Cardiac muscle cell (in vitro differentiated cells and primary cell): ENCODE data around the gene NME4. TPM values are rescaled to one million over a fixed set of nuclear protein-coding genes. Genes with fewer than 3 reads are reported as not detected.

ENCODE experiments used
- DNase-seq, 2 donors: peaks; one replicate each; pipeline versions ENCODE4 v3.0.0 to v3.0.0-alpha.2; 2010 to 2017; ENCODE audit warnings: low read depth in 1 of 2, low spot score in 1 of 2
- H3K27ac ChIP-seq: fragments of 200-600 bp; sonication (generic); 2 replicates; pipeline ENCODE4 v1.5.1; 2016
- H3K27me3 ChIP-seq: fragments of 200-600 bp; sonication (generic); 2 replicates; pipeline ENCODE4 v1.6.0; 2016; ENCODE audit warnings: control low read depth
- H3K36me3 ChIP-seq: fragments of 200-600 bp; sonication (generic); 2 replicates; pipeline ENCODE4 v1.5.1; 2016; ENCODE audit warnings: control low read depth
- H3K4me1 ChIP-seq: fragments of 200-600 bp; sonication (generic); 2 replicates; pipeline ENCODE4 v1.8.1; 2017; ENCODE audit warnings: low read depth, mild to moderate bottlenecking, mixed run types
- H3K4me3 ChIP-seq: fragments of 200-600 bp; sonication (generic); 2 replicates; pipeline ENCODE4 v1.5.1; 2016; ENCODE audit warnings: mild to moderate bottlenecking
- H3K9me3 ChIP-seq: fragments of 200-600 bp; sonication (generic); 2 replicates; pipeline ENCODE4 v1.5.1; 2017; ENCODE audit warnings: low read depth, mild to moderate bottlenecking, control low read depth
- CTCF ChIP-seq: IDR thresholded peaks from 2 replicates; pipeline ENCODE4 v1.5.1; 2012; ENCODE audit warnings: low read depth, mild to moderate bottlenecking, low read length
- polyA plus RNA-seq: library from polyadenylated mRNA; unstranded; fragments of >200 nt; fragmentation: Nextera tagmentation; extraction: Ambion mirVana; gene quantifications from 2 replicates; pipeline ENCODE4 v1.2.1, GENCODE V29; 2016
- total RNA-seq: library from RNA; depleted of rRNA; stranded (reverse); fragments of >200 nt; gene quantifications from 2 replicates; pipeline ENCODE4 v1.2.3, GENCODE V29; 2016

NME4 gene
- total and polyA plus RNA-seq, 2 experiments from 2014 or later = 452 to 518 TPM

GRCh38 chr16:378821-379182, 18.2 kb upstream of the NME4 start:
- Histone ChIP-seq H3K27ac (no peak overlapping the region), H3K36me3 (peaks cover 18% of the 10 kb centered on the region), H3K9me3 (no peaks in the 10 kb centered on the region), H3K27me3 (no peaks in the 10 kb centered on the region), H3K4me3 (no peak overlapping the region), H3K4me1 (peaks cover 7% of the 10 kb centered on the region)
- TF ChIP-seq CTCF = no peak
- no peak for DNase-seq

- Histone ChIP-seq H3K27me3 (no peaks in the 10 kb centered on the region), H3K27ac (no peak overlapping the region), H3K36me3 (peaks cover 13% of the 10 kb centered on the region), H3K4me1 (peaks cover 11% of the 10 kb centered on the region), H3K4me3 (no peak overlapping the region), H3K9me3 (no peaks in the 10 kb centered on the region)
- no peak for DNase-seq
- TF ChIP-seq CTCF = no peak
Observed at GRCh38 chr16:379183-379960, 17.6 kb upstream of the NME4 start.

GRCh38 chr16:379961-380761, 16.8 kb upstream of the NME4 start:
- H3K4me3 ChIP-seq = peak overlapping the region; percentile 98
- no peaks in the 10 kb centered on the region for H3K27me3 ChIP-seq
- H3K9me3 ChIP-seq = no peaks in the 10 kb centered on the region
- no peak for TF ChIP-seq CTCF
- peaks cover 6% of the 10 kb centered on the region for H3K36me3 ChIP-seq
- no peak for DNase-seq
- H3K4me1 ChIP-seq = peaks cover 11% of the 10 kb centered on the region
- peak overlapping the region; percentile 76 for H3K27ac ChIP-seq

GRCh38 chr16:380762-381011, 16.3 kb upstream of the NME4 start:
- H3K27ac ChIP-seq = peak overlapping the region; percentile 76
- no peaks in the 10 kb centered on the region for H3K27me3 ChIP-seq
- peak overlapping the region; percentile 98 for H3K4me3 ChIP-seq
- TF ChIP-seq CTCF = no peak
- no peaks in the 10 kb centered on the region for H3K9me3 ChIP-seq
- no peak for DNase-seq
- H3K36me3 ChIP-seq = peaks cover 6% of the 10 kb centered on the region
- peaks cover 11% of the 10 kb centered on the region for H3K4me1 ChIP-seq

GRCh38 chr16:381012-381788, 15.8 kb upstream of the NME4 start:
- peaks cover 6% of the 10 kb centered on the region for H3K36me3 ChIP-seq
- no peaks in the 10 kb centered on the region for H3K9me3 ChIP-seq
- H3K27ac ChIP-seq = peak overlapping the region; percentile 76
- no peak for TF ChIP-seq CTCF
- H3K4me3 ChIP-seq = peak overlapping the region; percentile 98
- peak in 1 of 2 donors; percentile 67 for DNase-seq
- peaks cover 16% of the 10 kb centered on the region for H3K4me1 ChIP-seq
- no peaks in the 10 kb centered on the region for H3K27me3 ChIP-seq
